ENCODE data around the gene RBM42.

DNA sequence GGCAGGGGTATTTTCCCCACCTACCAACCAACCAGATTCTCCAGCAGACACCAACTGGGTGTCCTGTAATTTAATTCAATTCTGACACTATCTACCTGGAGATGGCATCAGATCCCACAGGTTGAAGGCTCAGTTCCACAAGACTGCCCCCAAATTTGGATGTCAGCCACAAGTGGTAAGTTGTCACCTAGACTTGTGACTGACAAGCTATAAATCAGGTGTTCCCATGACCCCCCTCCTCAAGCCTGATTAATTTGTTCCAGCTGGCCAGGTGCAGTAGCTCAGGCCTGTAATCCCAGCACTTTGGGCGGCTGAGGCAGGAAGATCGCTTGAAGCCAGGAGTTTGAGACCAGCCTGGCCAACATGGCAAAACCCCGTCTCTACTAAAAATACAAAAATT lies 26.9 kb upstream of the RBM42 start:
- TF ChIP-seq, protein P1, sequence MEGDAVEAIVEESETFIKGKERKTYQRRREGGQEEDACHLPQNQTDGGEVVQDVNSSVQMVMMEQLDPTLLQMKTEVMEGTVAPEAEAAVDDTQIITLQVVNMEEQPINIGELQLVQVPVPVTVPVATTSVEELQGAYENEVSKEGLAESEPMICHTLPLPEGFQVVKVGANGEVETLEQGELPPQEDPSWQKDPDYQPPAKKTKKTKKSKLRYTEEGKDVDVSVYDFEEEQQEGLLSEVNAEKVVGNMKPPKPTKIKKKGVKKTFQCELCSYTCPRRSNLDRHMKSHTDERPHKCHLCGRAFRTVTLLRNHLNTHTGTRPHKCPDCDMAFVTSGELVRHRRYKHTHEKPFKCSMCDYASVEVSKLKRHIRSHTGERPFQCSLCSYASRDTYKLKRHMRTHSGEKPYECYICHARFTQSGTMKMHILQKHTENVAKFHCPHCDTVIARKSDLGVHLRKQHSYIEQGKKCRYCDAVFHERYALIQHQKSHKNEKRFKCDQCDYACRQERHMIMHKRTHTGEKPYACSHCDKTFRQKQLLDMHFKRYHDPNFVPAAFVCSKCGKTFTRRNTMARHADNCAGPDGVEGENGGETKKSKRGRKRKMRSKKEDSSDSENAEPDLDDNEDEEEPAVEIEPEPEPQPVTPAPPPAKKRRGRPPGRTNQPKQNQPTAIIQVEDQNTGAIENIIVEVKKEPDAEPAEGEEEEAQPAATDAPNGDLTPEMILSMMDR (IDR thresholded peaks at IDR 0.05), result no peak
- no peak for TF ChIP-seq POLR2AphosphoS5 (IDR thresholded peaks at IDR 0.05)

Measured in stomach (tissue), 4 donors.